Ovary (tissue), 9 donors: ENCODE results near the gene SUPT4H1. TPM values are rescaled to one million over a fixed set of nuclear protein-coding genes. Genes with fewer than 3 reads are reported as not detected.

Experiments
- DNase-seq, 5 donors: peaks; one replicate each; pipeline ENCODE4 v3.0.0-alpha.2; 2019 to 2020
- H3K27ac ChIP-seq, 2 donors: fragments of 200-600 bp; one replicate each; pipeline versions ENCODE4 v1.5.1 to v1.8.0; 2019 to 2022
- H3K27me3 ChIP-seq: fragments of 200-600 bp; one replicate; pipeline ENCODE4 v1.8.0; 2022
- H3K36me3 ChIP-seq: fragments of 200-600 bp; sonication (generic); one replicate; pipeline ENCODE4 v1.5.1; 2019
- H3K4me1 ChIP-seq: one replicate; pipeline ENCODE4 v1.8.1; 2013; ENCODE audit warnings: mild to moderate bottlenecking, moderate library complexity; ENCODE audit not compliant: insufficient read depth
- H3K4me3 ChIP-seq: fragments of 200-600 bp; sonication (generic); one replicate; pipeline ENCODE4 v1.5.1; 2017
- H3K9me3 ChIP-seq, 2 donors: fragments of 200-600 bp in 1 of 2; sonication (generic) in 1 of 2; one replicate each; pipeline versions ENCODE4 v1.5.1 to v1.8.1; 2013 to 2019; ENCODE audit warnings: mild to moderate bottlenecking in 1 of 2, moderate library complexity in 1 of 2
- EP300 ChIP-seq: sonication (generic); formaldehyde crosslinking; IDR thresholded peaks from one replicate; pipeline ENCODE4 v1.6.1; 2017; ENCODE audit warnings: antibody characterized with exemption
- POLR2A ChIP-seq: fragments of 450-650 bp; IDR thresholded peaks from one replicate; pipeline ENCODE4 v1.6.1; 2017; ENCODE audit warnings: antibody characterized with exemption, mild to moderate bottlenecking, moderate library complexity
- WGBS, 3 donors: extraction: QIAGEN DNeasy Blood & Tissue Kit in 1 of 3; methylation state at CpG; one replicate each; pipeline versions ENCODE4 v1.1.5 to v1.1.7; 2013 to 2017; 5-methylcytosine and 5-hydroxymethylcytosine counted together
- intact Hi-C, 4 donors: fragments of 100-400 bp; cut with DNase I; formaldehyde crosslinking; loops; one replicate each; pipeline versions ENCODE4 v1.11.0 to v1.15.1; 2022 to 2023
- polyA plus RNA-seq, 2 donors: library from polyadenylated mRNA; stranded (reverse); fragments of 200-250 nt in 1 of 2; fragments of 350-450 nt in 1 of 2; fragmentation: Illumina TruSeq in 1 of 2; extraction: RNeasy Lipid Tissue Mini Kit (QIAGEN cat#74804) in 1 of 2; gene quantifications; one replicate each; pipeline ENCODE4 v1.2.3, GENCODE V29; 2013 to 2014
- total RNA-seq, 7 donors: library from RNA; depleted of rRNA in 2 of 7; stranded (reverse); fragments of >200 nt in 2 of 7; fragmentation: NEBNext Ultra II Directional in 3 of 7; extraction: Animal tissue kit (Norgen Biotek cat#: 25700) in 3 of 7; gene quantifications; one replicate each; pipeline versions ENCODE4 v1.1.0 to v1.2.4, GENCODE V29; 2016 to 2023
- TF ChIP-seq, protein P1 (sequence below), 3 donors: fragments of 450-650 bp in 2 of 3; fragments of 200-600 bp in 1 of 3; IDR thresholded peaks; one replicate each; pipeline versions ENCODE4 v1.5.1 to v1.8.0; 2016 to 2022; ENCODE audit warnings: antibody characterized with exemption in 3 of 3, mild to moderate bottlenecking in 1 of 3
- donor health status: DM: no; HTN: no; CAD: no; lungs with moderate emphysema.
- donor health status: DM: no; HTN: no; CAD: no.
- donor health status: Bipolar disorder and iron deficiency.
- donor health status: DM: yes; HTN: yes; CAD: no.
- donor health status: DM: no; HTN: no; CAD: no.
- donor health status: DM: yes; HTN: yes; CAD: no.

The SUPT4H1 gene
- total and polyA plus RNA-seq, 9 donors: 43.7 to 182 (median 66.0) TPM

DNA sequence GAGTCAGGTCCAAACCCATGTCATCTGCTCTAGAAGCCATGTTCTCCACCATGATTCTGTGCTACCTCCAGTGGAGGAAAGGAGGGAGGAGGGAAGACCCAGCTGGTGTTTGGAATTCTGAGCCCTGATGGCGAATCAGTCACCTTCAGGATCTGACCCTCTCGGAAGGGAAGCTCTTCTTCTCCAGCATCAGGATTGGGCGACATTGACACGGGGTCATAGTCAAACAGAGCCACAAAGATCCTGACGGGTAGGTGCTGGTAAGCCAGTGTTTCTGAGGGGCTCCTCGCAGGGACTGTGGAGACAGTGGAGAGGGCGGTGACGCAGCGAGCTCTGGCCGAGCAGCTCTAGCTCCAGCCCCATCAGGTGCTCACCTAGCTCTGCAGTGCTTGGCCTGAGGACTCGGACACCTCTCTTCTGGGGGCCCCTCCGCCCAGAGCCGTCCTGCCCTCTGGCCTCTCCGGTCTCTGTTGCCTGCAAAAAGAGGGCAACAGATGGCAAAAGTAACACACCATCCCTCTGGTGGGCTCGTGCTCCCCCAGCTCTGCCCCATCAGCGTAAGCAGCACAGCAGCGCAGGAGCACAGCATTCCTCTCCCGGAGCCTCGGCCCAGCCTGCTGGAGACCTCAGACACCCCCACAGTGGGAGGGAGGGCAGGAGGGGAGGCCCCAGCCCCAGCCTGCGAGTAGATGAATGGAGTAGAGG is 44.4 kb downstream of the SUPT4H1 start:
- TF ChIP-seq POLR2A (no peak), EP300 (no peak)
- TF ChIP-seq, protein P1, sequence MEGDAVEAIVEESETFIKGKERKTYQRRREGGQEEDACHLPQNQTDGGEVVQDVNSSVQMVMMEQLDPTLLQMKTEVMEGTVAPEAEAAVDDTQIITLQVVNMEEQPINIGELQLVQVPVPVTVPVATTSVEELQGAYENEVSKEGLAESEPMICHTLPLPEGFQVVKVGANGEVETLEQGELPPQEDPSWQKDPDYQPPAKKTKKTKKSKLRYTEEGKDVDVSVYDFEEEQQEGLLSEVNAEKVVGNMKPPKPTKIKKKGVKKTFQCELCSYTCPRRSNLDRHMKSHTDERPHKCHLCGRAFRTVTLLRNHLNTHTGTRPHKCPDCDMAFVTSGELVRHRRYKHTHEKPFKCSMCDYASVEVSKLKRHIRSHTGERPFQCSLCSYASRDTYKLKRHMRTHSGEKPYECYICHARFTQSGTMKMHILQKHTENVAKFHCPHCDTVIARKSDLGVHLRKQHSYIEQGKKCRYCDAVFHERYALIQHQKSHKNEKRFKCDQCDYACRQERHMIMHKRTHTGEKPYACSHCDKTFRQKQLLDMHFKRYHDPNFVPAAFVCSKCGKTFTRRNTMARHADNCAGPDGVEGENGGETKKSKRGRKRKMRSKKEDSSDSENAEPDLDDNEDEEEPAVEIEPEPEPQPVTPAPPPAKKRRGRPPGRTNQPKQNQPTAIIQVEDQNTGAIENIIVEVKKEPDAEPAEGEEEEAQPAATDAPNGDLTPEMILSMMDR (IDR thresholded peaks at IDR 0.05): no peak
- no peaks in the 10 kb centered on the region for H3K27me3 ChIP-seq
- H3K36me3 ChIP-seq: no peaks in the 10 kb centered on the region
- H3K4me1 ChIP-seq: no peaks in the 10 kb centered on the region
- no peak overlapping the region for H3K4me3 ChIP-seq
- H3K9me3 ChIP-seq: no peaks in the 10 kb centered on the region
- intact Hi-C loops: no loop called here
- 74 to 80% (median 77%) methylated on average over 20 of the region's 20 CpGs for WGBS, 3 donors
- DNase-seq: no peak
- no peak overlapping the region for H3K27ac ChIP-seq

DNA sequence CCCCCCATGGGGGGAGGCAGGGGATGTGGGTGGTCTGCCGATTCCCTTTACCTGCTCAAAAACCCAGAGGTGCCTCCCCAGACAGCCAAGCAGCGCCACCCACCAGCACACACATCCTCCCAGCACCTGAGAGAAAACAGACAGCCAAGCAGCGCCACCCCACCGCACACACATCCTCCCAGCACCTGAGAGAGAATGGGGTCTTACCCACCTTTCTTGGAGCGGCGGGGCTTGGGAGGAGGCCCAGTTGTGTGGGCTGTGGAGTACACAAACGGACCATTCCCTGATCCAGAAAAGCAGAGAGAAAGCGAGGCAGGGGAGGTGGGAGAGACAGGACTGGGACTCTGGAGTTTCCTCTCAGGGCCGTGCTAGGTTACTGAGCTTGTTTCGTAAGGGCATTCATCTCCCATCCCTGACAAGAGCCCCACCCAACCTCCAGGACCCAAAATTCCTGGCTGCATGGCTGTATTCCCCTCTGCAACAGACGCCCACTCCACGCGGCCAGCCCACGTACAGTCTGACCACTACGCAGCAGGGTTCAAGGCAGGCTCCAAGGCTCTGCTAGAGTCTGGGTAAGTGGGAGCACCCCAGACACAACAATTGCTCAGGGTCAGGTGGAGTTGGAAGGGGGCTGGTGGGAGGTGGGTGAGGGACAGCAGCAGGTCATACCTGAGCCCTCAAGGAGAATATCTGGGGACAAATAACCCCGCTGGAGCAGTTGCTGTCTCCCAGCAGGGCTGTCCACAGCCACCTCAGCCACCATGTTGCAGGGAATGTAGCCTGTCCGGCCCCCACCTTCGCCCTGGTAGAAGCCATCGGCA is 45.7 kb downstream of the SUPT4H1 start:
- DNase-seq: no peak
- WGBS, 3 donors: 83 to 86% (median 83%) methylated on average over 19 of the region's 19 CpGs
- Histone ChIP-seq H3K36me3 (no peaks in the 10 kb centered on the region), H3K27me3 (no peaks in the 10 kb centered on the region), H3K27ac (no peak overlapping the region), H3K4me1 (no peaks in the 10 kb centered on the region), H3K4me3 (no peak overlapping the region), H3K9me3 (no peaks in the 10 kb centered on the region)
- TF ChIP-seq, protein P1 (IDR thresholded peaks at IDR 0.05): no peak
- no peak for TF ChIP-seq EP300
- TF ChIP-seq POLR2A: no peak
- intact Hi-C loops: no loop called here

DNA sequence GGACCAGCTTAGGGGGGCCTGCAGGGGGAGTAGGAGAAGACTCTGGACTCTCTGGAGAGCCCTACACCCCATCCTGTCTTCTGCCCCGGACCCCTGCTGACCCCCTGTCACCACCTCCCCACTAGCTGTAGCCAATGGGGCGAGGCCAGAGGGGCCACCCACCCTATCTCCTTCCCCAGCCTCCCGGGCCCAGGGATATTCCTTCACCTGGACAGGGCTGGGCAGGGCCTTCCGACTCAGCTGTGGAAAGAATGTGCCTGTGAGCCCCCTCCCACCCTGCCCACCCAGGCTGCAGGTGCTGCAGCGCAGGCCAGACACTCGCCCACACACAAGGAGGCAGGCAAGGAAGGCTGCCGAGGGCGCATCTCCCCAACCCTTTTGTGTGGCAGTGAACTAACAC is 46.4 kb downstream of the SUPT4H1 start:
- Histone ChIP-seq H3K9me3 (no peaks in the 10 kb centered on the region), H3K4me3 (no peak overlapping the region), H3K27ac (no peak overlapping the region), H3K27me3 (no peaks in the 10 kb centered on the region), H3K36me3 (no peaks in the 10 kb centered on the region), H3K4me1 (no peaks in the 10 kb centered on the region)
- TF ChIP-seq, protein P1 (IDR thresholded peaks at IDR 0.05): no peak
- TF ChIP-seq EP300 (no peak), POLR2A (no peak)
- intact Hi-C loops: no loop called here
- 72 to 78% (median 78%) methylated on average over 8 of the region's 8 CpGs for WGBS, 3 donors
- DNase-seq: no peak

DNA sequence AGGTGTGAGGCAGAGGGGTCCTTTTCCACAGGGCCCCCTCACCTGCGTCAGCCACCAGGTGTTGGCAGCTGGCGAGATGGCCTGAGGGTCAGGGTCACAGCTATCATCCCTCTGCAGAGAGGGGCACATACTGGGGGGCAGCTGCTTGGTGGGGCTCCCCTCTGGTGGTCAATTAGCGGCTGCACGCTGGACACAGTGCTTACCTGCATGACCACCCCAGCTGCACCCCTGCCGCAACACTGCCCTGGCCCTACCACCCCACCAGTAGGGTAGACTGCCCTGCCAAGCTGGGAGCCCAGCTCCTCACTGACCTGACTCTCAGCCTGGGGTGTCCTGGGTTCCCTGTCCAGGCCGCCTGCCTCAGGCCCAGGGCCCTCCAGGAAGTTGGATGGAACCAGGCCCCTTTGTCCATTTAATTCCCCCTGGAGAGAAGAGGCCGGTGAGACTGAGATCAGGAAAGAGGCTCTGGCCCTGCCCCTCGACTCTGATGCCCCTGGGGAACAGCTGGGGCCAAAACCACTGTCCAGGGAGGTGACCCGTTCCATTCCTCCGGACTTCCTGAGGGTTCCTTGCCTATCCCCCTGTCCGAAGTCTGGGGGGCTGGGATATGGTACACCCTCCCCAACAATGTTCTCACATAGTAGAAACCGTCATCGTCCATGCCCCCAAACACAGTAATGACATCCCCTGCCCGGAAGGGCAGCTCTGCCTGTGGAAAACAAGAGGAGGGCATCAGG is 47.1 kb downstream of the SUPT4H1 start:
- TF ChIP-seq POLR2A: no peak
- Histone ChIP-seq H3K27ac (no peak overlapping the region), H3K4me1 (no peaks in the 10 kb centered on the region), H3K4me3 (no peak overlapping the region), H3K9me3 (no peaks in the 10 kb centered on the region), H3K27me3 (no peaks in the 10 kb centered on the region), H3K36me3 (no peaks in the 10 kb centered on the region)
- DNase-seq: no peak
- WGBS, 3 donors: 85 to 89% (median 87%) methylated on average over 10 to 14 of the region's 14 CpGs
- intact Hi-C loops: no loop called here
